GM18951 (cell line): Measurements from ENCODE around the gene GLT8D1.

ENCODE experiments used
- POLR2A ChIP-seq: IDR thresholded peaks from 4 replicates; pipeline ENCODE4 v1.6.1; 2011; ENCODE audit warnings: mild to moderate bottlenecking; ENCODE audit not compliant: insufficient read length, insufficient read depth; ENCODE audit errors: extremely low read depth
- in situ Hi-C: fragments of 300-500 bp; cut with MboI; formaldehyde crosslinking; loops from one replicate; pipeline ENCODE4 v1.12.0; 2022; ENCODE audit warnings: low sequenced_read_pairs, mixed read lengths, inconsistent platforms; ENCODE audit not compliant: unreplicated experiment

GLT8D1 gene

GRCh38 chr3:52703341-52703740, 2.2 kb downstream of the GLT8D1 start:
- in situ Hi-C loops = no loop called here
- no peak for TF ChIP-seq POLR2A

DNA sequence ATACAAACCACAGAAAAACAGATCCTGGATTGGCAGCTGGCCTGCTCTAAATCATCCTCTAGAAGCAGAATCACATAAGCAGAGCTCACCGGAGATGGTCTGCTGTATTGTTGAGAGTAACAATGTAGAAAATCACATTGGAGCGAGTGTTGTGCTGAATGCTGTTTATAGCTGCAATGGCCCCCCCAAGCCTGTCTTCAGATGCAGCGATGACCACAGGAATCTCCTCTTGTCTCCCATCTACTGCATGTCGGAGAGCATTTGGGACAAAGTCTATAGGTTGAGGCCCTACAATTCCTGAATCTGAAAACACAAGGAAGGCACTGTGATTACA, 8.0 kb downstream of the GLT8D1 start:
- TF ChIP-seq POLR2A = no peak
- in situ Hi-C loops = no loop called here

DNA sequence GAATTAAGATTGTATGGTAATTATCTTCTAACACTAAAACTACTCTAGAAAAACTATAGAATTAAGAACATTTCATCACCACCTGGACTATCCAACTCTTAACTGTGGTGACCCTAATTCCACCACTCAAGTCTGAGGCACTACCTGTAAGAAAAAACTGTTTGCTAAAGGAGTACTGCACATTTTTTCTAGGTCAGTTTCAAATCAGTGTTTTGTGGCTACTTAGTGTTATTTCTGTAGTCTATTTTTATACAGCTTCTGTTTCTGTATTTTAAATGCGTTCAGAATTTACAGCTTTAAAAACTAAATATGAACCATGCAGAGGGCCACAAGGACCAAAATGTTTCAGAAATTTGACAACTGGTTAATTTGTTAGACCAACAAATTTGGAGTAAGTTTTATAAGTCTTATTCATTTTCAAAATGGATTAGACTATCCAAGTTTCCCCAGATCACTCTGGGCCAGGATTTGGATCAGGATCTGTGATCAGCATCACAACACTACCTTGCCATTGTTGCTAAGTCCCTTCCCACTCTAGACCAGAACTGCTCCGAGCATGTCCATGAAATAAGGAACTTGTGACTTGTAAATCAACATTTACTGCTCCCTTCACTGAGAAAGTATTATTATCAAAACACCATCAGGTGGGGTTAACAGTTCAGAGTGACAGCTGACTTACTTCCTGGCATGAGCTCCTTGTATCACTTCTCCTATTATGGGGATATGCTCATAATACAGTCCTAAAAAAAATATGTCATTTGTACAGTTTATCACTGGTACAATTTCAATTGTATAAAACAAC, 8.6 kb downstream of the GLT8D1 start:
- in situ Hi-C loops = no loop called here
- TF ChIP-seq POLR2A = no peak

DNA sequence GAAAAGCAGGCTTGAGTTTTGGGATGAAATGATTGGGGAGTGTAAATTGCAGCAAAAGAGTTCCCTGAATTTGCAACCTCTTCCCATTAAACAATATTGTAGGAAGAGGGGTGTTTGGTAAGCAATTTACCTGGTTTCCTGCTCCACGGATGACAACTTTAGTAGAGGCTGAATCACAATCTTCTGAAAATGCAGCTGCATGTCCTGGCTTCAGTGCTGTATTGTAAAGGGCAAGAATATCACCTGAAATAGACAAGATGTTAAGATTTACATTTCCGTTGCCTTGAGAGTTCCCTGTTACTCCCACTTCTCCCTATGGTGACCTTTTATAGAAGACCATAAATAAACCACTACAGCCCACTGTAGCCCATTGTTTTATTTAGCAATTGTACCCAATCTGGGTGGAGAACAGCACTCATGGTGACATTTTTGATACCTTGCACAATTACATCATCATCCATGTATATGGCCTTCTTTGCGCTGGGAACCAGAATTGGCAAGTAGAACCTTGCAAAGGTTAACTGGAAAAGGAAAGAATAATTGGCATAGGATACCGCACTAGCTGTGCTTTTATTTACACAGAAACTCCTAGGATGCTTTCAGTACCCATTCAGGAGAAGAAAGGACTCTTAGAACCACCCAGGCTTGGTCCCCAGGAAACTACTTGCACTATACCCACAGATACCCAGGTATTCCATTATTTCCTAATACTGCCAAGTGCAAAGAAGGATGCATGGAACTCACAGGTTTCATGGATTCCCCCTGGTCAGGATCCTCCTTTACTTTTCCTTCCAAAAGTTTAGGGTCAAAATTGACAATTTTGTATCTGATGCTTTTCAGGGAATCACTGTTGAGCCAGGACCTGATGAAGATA, 9.6 kb downstream of the GLT8D1 start:
- in situ Hi-C loops = no loop called here
- peak; percentile 31 for TF ChIP-seq POLR2A

DNA sequence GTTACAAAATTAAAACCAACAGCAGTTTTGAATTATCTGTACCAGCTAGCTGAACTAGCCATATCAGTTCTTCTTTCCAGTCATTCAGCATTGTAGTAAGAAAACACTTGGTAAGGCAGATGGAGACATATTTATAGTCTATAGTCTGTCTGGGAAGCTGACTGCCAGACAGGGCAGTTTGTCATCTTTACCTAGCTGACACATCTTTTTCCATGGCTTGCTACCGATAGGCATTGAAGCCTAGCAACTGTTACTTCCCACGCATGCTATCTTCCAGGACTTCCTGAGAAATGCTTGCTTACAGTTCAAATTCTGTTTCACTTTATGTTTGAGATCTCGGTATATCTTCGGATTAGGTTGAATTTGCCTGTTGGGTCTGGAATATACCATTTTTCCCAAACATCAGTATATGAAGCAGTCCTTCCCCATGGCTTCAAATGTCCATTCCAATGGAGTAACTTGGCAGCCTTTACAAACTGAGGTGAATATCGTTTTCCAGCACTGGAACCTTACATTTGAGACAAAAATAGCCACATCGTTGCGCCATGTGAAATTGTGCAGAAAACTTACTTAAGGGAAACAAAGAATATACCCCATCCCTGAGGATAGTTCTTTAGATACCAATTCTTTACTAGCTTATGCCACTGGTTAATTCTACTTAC, 10.9 kb downstream of the GLT8D1 start:
- TF ChIP-seq POLR2A = no peak
- in situ Hi-C loops = no loop called here

- TF ChIP-seq POLR2A = no peak
- in situ Hi-C loops = no loop called here
Observed at GRCh38 chr3:52693071-52693470, 12.5 kb downstream of the GLT8D1 start.

DNA sequence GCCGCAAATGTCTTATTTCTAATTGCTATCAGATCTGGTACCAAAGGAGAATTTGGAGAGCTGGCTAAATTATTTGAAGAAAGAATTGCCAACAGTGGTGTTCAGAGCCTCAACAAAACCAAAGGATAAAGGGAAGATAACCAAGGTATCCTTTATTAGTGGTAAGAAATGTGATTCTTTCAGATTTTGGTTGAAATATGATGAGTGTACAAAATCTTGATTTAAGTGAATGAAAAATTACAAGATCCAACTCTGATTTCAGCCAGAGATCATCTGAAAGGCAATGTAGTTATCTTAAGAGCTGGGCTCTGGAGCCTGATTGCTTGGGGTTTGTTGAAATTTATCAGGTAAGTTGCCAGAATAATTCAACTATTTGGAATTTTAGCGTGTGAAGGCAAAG, 15.0 kb downstream of the GLT8D1 start:
- TF ChIP-seq POLR2A = no peak
- in situ Hi-C loops = no loop called here

DNA sequence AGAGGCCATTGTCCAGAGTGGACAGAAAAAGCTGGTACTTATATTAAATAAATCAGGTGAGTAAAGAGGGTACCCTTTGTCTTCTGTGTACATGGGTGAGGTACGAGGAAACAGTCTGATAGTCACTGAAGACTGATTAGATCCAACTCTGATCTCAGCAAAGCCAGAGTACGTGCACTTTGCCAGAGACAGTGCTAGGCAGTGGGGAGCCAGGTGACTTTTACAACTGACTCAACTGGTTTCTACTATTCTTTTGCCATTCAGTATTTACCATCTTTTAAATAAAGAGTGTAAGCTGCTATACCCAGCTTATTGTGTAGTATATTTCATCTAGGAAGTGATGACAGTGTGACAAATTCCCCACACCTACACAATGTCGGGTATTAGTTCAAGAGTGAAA, 16.4 kb downstream of the GLT8D1 start:
- in situ Hi-C loops = no loop called here
- TF ChIP-seq POLR2A = no peak

GRCh38 chr3:52688266-52688665, 17.3 kb downstream of the GLT8D1 start:
- TF ChIP-seq POLR2A = no peak
- in situ Hi-C loops = no loop called here

DNA sequence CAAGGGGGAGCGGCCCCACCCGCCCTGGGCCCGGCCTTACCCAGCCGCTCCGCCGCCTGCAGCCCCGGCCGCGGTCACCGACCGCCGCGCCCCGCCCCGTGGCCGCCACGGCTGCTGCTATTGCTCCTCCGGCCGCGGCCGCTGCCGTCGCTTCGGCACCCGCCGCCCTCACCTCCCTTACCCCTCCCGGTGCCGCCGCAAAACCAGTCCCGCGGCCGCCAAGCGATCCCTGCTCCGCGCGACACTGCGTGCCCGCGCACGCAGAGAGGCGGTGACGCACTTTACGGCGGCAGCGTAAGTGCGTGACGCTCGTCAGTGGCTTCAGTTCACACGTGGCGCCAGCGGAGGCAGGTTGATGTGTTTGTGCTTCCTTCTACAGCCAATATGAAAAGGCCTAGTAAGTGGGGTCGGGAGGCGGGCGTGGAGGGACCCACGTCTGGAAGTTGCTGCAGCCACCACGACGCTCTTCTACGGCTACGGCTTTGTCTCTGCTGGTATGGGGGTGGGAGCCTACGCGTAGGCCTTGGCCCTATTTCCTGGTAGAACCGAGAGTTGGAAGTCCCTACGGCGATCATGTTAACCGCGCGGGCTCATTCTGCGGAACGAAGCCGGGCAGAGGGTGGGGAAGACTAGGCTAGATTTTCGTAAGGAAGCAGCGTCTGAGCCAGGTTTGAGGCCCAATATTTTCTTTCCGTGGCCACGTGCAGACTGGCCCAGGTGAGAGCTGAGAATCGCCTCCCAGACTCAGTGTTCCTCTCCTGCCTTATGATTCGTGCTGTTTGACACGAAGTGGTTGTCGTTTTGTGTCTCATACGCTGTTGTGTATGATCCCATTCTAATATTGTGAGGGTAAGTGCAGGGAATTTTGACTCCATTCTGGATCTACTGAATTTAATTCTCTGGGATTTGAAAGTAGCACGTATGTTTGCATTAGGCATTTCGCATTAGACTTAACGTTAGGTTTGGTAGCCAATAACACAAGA, 19.6 kb downstream of the GLT8D1 start, which contains the start of the genes GNL3 and PBRM1:
Gene GNL3 (plus strand): TSS at position 324 of the 983 bp plus-strand sequence. CDS start 61 bp downstream, at position 385.
Gene PBRM1 (minus strand): TSS at position 205 of the 983 bp plus-strand sequence.
- peak; percentile 92 for TF ChIP-seq POLR2A
- in situ Hi-C loops = no loop called here

GRCh38 chr3:52685285-52685708, 20.3 kb downstream of the GLT8D1 start:
- TF ChIP-seq POLR2A = no peak

GRCh38 chr3:52684184-52684583, 21.4 kb downstream of the GLT8D1 start:
- in situ Hi-C loops = no loop called here
- TF ChIP-seq POLR2A = no peak

More at GRCh38 chr3:52685285-52685708, 20.3 kb downstream of the GLT8D1 start:
- in situ Hi-C loops = no loop called here
